KBM-7 (cell line): Measurements from ENCODE around the gene SPEM2.

Experiments
- DNase-seq: peaks from one replicate; pipeline ENCODE4 v3.0.0-alpha.2; 2015
- in situ Hi-C: fragments of 300-500 bp; cut with MboI; formaldehyde crosslinking; loops from 2 replicates; pipeline ENCODE4 v1.14.3; 2020; ENCODE audit warnings: low sequenced_read_pairs, low pct_unique_long_range_greater_than_20kb, mixed read lengths

SPEM2 gene

GRCh38 chr17:7438656-7439460, 13.4 kb downstream of the SPEM2 start:
- in situ Hi-C loops, result no loop called here
- no peak for DNase-seq

- no peak for DNase-seq
- in situ Hi-C loops, result no loop called here
These were observed 14.2 kb downstream of the SPEM2 start, which contains the start of gene FGF11 for GRCh38 chr17:7439462-7440112. Gene FGF11, plus strand, starts transcription at chr17:7439512. Its CDS starts 109 bp downstream, at chr17:7439621.

GRCh38 chr17:7440113-7440833, 14.9 kb downstream of the SPEM2 start:
- in situ Hi-C loops, result no loop called here
- DNase-seq, result no peak

GRCh38 chr17:7440834-7441195, 15.4 kb downstream of the SPEM2 start:
- no peak for DNase-seq

GRCh38 chr17:7441266-7441665, 15.8 kb downstream of the SPEM2 start:
- in situ Hi-C loops, result no loop called here
- DNase-seq, result no peak

More at GRCh38 chr17:7440834-7441195, 15.4 kb downstream of the SPEM2 start:
- in situ Hi-C loops, result no loop called here

- no peak for DNase-seq
- in situ Hi-C loops, result no loop called here
These were observed 16.7 kb downstream of the SPEM2 start for GRCh38 chr17:7442142-7442541.

- no peak for DNase-seq
- in situ Hi-C loops, result no loop called here
These were observed 18.4 kb downstream of the SPEM2 start for GRCh38 chr17:7443499-7444485.

- in situ Hi-C loops, result no loop called here
- no peak for DNase-seq
These were observed 19.5 kb downstream of the SPEM2 start, which contains the start of gene CHRNB1 for GRCh38 chr17:7444682-7445618. Gene CHRNB1, plus strand, starts transcription at chr17:7445061. Its CDS starts 67 bp downstream, at chr17:7445128.

GRCh38 chr17:7445619-7445968, 20.2 kb downstream of the SPEM2 start:
- DNase-seq, result no peak
- in situ Hi-C loops, result no loop called here

- DNase-seq, result no peak
- in situ Hi-C loops, result no loop called here
These were observed 23.0 kb downstream of the SPEM2 start for GRCh38 chr17:7448461-7448860.

- DNase-seq, result no peak
- in situ Hi-C loops, result no loop called here
These were observed 34.6 kb downstream of the SPEM2 start for GRCh38 chr17:7459961-7460545.

GRCh38 chr17:7460850-7461660, 35.6 kb downstream of the SPEM2 start:
- DNase-seq, result no peak
- in situ Hi-C loops, result no loop called here

- no peak for DNase-seq
- in situ Hi-C loops, result no loop called here
These were observed 37.3 kb downstream of the SPEM2 start for GRCh38 chr17:7462474-7463371.

GRCh38 chr17:7463372-7463846, 38.0 kb downstream of the SPEM2 start:
- DNase-seq, result no peak
- in situ Hi-C loops, result no loop called here

- in situ Hi-C loops, result no loop called here
- DNase-seq, result no peak
These were observed 38.7 kb downstream of the SPEM2 start for GRCh38 chr17:7464081-7464480.
